Cardiac atrium fibroblast (primary cell): ENCODE measurements around the gene TSGA10. TPM values are rescaled to one million over a fixed set of nuclear protein-coding genes. Genes with fewer than 3 reads are reported as not detected.

Experiments used
- total RNA-seq: library from RNA; depleted of rRNA; stranded (reverse); fragments of >200 nt; gene quantifications from 2 replicates; pipeline ENCODE4 v1.2.3, GENCODE V29; 2015

TSGA10 gene, protein sequence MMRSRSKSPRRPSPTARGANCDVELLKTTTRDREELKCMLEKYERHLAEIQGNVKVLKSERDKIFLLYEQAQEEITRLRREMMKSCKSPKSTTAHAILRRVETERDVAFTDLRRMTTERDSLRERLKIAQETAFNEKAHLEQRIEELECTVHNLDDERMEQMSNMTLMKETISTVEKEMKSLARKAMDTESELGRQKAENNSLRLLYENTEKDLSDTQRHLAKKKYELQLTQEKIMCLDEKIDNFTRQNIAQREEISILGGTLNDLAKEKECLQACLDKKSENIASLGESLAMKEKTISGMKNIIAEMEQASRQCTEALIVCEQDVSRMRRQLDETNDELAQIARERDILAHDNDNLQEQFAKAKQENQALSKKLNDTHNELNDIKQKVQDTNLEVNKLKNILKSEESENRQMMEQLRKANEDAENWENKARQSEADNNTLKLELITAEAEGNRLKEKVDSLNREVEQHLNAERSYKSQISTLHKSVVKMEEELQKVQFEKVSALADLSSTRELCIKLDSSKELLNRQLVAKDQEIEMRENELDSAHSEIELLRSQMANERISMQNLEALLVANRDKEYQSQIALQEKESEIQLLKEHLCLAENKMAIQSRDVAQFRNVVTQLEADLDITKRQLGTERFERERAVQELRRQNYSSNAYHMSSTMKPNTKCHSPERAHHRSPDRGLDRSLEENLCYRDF
- 0.16 and 0.18 TPM in 2 replicates for total RNA-seq

DNA sequence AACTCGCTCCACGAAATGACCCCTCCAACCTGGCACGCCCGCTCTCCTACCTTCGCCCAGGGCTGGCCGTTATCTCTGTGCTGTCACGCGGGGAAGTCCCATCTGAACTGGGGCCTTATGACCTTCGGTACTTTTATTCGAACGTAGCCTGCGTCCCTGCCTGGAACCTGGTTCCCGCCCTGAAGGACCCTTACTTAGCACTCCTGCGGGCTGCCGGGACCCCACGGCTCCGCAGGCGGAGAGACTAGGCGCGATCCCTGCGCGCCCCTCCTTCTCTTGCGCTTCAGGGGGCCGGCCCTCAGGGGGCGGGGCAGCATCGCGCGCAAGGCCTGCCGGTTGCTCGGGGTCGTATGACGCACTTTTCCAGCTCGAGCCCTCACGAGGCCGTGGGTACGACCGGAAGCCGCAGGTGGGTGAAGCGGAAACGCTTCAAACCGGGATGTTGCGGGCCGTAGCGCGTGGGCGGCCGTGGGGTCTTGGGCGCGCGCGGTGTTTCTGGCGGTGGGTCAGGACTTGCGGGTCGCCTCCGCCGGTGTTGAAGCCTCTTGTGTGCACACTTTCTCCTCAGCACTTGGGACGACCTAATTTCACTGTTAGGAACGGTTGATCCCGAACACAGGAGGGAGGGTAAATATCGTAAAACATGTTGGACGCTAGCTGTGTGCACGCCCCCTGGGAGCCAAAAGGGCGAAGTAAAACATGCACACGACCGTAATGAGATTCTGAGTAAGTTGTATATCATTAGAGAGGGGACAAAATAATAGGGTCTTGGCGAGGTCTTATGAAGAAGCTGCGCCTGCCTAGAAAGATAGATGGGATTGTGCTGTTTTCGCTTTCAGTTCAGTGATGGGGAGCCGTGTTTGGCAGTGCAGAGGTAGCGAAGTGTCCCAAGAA is at the start of gene TSGA10, which contains the start of gene LIPT1:
TSGA10 (minus strand) TSS at position 300 of the 894 bp plus-strand sequence. CDS start 45,503 bp downstream, outside the sequence.
LIPT1 (plus strand) TSS at position 325 of the 894 bp plus-strand sequence. CDS start 6,991 bp downstream, outside the sequence.

DNA sequence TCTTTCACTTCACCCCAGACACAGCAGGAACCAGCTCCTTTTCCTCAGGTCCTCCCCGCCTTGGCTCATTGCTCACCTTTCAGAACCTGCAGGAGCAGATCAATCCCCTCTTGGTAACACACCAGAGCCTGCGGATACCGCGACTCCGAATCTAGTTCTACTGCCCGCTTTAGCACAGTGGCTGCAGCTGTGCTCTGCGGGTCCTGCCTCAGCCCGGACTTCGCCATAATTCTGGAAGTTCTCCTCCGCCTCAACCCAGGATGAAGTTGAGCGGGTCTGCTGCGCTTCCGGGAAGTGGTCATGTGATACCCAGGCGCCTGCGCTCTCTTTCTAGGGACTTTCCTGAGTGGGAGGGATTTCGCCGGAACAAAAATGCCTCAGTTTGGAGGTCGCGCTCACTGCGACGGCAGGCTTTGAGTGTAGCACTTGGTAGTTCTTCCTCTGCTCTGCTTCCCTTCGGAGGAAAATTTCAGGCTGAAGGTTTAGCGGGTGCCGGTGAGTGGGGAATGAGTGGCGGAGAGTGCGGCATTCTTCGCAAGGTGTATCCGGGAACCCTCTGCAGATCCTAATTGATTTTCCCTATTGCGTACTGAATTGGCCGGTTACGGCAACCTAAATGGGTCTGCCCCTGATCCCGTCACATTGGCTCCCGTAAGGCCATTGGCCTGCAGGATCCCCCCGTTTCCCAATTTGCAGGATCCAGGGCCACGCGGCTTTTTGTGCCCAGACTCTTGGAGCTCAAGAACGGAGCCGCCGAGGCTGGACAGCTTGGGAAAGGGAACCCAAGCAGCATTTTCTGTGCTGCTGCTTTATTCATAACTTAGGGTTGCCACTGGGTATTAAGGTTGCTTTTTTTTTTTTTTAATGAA is 26.2 kb upstream of the TSGA10 start, which contains the start of the genes MITD1 and MRPL30:
MITD1 (minus strand) TSS at position 304 of the 869 bp plus-strand sequence; CDS start at position 227, 77 bp downstream.
MRPL30 (plus strand) TSS at position 430 of the 869 bp plus-strand sequence. CDS start 5,020 bp downstream, outside the sequence.

DNA sequence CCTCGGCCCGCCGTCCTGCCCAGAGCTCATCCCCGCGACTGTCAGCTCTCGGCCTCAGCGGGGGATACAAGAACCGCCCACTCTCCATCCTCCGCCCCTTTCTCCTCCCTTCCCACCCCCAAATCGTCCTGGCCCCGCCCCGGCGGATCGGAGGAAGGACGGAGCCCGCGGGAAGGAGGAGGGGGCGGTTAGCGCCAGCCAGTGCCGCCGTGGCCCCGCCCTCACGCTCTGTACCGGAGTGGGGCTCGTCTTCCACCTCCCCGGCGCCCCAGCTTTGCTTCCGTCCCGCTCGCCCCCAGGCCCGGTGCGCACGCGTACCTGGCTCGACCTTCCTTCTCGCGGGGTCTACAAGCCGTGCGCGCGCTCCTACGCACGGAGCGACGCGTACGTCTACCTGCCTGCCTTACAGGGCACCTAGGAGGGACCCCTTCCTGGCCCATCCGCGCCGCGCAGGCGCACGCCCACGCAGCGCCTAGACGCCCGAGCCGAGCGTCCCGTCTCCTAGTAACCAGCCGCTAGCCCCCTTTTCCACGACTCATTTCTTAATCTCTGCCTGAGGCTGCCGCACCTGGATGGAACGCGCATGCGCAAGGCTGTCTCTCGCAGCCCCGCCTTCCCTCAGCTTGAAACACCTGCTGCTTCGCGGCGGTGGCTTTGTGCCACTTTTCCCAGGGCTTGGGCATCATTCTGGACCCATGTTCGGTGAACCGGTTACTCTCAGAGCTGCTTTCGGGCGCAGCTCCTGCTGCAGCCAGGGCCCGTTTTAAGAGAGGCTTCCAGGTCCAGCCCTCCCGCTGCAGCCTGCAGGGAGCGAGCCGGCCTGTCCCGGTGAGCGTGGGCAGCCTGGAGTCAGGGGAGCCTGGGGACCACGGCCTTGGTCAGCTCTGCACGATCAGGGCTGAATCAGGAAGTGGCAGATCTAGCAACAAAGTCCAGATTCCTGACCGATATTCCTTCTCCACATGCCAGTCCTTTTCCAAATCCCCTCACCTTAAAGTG is 13.3 kb downstream of the TSGA10 start, which contains the start of gene C2orf15:
C2orf15 (plus strand) TSS at position 598 of the 999 bp plus-strand sequence. CDS start 8,852 bp downstream, outside the sequence.

Other genes starting within 250 kb of the TSGA10 start
- gene CRACDL, start 218.7 kb downstream of the TSGA10 start, total RNA-seq = 0.32 TPM in 1 of 2 replicates, not detected in the other
- not detected in 2 replicates for gene C2orf15, start 13.2 kb downstream of the TSGA10 start, total RNA-seq
- 11.8 and 13.5 TPM in 2 replicates for gene LIPT1, start within 50 bp of the TSGA10 start, total RNA-seq
- 13.8 and 15.5 TPM in 2 replicates for gene MITD1, start 26.1 kb upstream of the TSGA10 start, total RNA-seq
- gene MRPL30, start 26.2 kb upstream of the TSGA10 start, total RNA-seq = 23.5 and 26.5 TPM in 2 replicates
- gene LYG2, start 100.7 kb upstream of the TSGA10 start, total RNA-seq = not detected in 2 replicates
- gene LYG1, start 146.3 kb upstream of the TSGA10 start, total RNA-seq = not detected in 2 replicates
- gene TXNDC9, start 181.4 kb upstream of the TSGA10 start, total RNA-seq = 33.9 and 55.1 TPM in 2 replicates
- gene EIF5B, start 182.4 kb upstream of the TSGA10 start, total RNA-seq = 9.6 and 16.4 TPM in 2 replicates